ENCODE results near the gene CNN1.
A peak's percentile ranks its signal among the peaks of the same experiment; 100 is the strongest.

Gene CNN1

GRCh38 chr19:11594084-11594483 lies 55.4 kb downstream of the CNN1 start:
- peaks cover 14% of the 10 kb centered on the region for H4K20me1 ChIP-seq (ENCODE audit: insufficient read depth, low read length, poor library complexity, severe bottlenecking)

GRCh38 chr19:11596156-11596555 lies 57.5 kb downstream of the CNN1 start:
- no peaks in the 10 kb centered on the region for H3K9me2 ChIP-seq (replicated peaks; ENCODE audit: low read depth, low read length)
- H3F3A ChIP-seq (ENCODE audit: low read depth), result no peaks in the 10 kb centered on the region
- peak overlapping the region; percentile 65 for H3K4me2 ChIP-seq (ENCODE audit: low read depth, low read length, poor library complexity, severe bottlenecking)
- H3K36me3 ChIP-seq (ENCODE audit: insufficient read depth, low read length), result no peaks in the 10 kb centered on the region
- TF ChIP-seq CTCF (conservative IDR thresholded peaks at IDR 0.05; ENCODE audit: low read length) (no peak), EZH2phosphoT487 (IDR thresholded peaks at IDR 0.05; ENCODE audit: borderline replicate concordance) (no peak)
- no peak overlapping the region for H3K9ac ChIP-seq (ENCODE audit: low read depth, low read length, poor library complexity, severe bottlenecking)
- H4K20me1 ChIP-seq (ENCODE audit: insufficient read depth, low read length, poor library complexity, severe bottlenecking), result peaks cover 33% of the 10 kb centered on the region
- H3K9me3 ChIP-seq (ENCODE audit: insufficient read depth, low read depth, low read length), result no peaks in the 10 kb centered on the region
- H2AFZ ChIP-seq (ENCODE audit: low read length), result no peak overlapping the region
- no peaks in the 10 kb centered on the region for H3K27me3 ChIP-seq (ENCODE audit: insufficient read depth, low read length, poor library complexity, severe bottlenecking)
- H3K4me1 ChIP-seq (ENCODE audit: insufficient read depth, low read length, poor library complexity, severe bottlenecking), result peaks cover 39% of the 10 kb centered on the region
- peaks cover 38% of the 10 kb centered on the region for H3K79me2 ChIP-seq (ENCODE audit: insufficient read depth, low read length)
- no peak overlapping the region for H3K4me3 ChIP-seq (ENCODE audit: low read length, poor library complexity, severe bottlenecking)

More at GRCh38 chr19:11594084-11594483, 55.4 kb downstream of the CNN1 start:
- H3F3A ChIP-seq (ENCODE audit: low read depth), result no peaks in the 10 kb centered on the region
- H3K36me3 ChIP-seq (ENCODE audit: insufficient read depth, low read length), result no peaks in the 10 kb centered on the region
- no peaks in the 10 kb centered on the region for H3K27me3 ChIP-seq (ENCODE audit: insufficient read depth, low read length, poor library complexity, severe bottlenecking)
- H3K4me3 ChIP-seq (ENCODE audit: low read length, poor library complexity, severe bottlenecking), result no peak overlapping the region
- H3K9me2 ChIP-seq (replicated peaks; ENCODE audit: low read depth, low read length), result no peaks in the 10 kb centered on the region
- H3K9ac ChIP-seq (ENCODE audit: low read depth, low read length, poor library complexity, severe bottlenecking), result no peak overlapping the region
- H2AFZ ChIP-seq (ENCODE audit: low read length), result 0 out of 2 replicates have a peak overlapping the region, but pooled peaks have one; percentile 49
- no peak overlapping the region for H3K4me2 ChIP-seq (ENCODE audit: low read depth, low read length, poor library complexity, severe bottlenecking)
- peaks cover 17% of the 10 kb centered on the region for H3K79me2 ChIP-seq (ENCODE audit: insufficient read depth, low read length)
- peaks cover 22% of the 10 kb centered on the region for H3K4me1 ChIP-seq (ENCODE audit: insufficient read depth, low read length, poor library complexity, severe bottlenecking)
- TF ChIP-seq EZH2phosphoT487 (IDR thresholded peaks at IDR 0.05; ENCODE audit: borderline replicate concordance) (no peak), CTCF (conservative IDR thresholded peaks at IDR 0.05; ENCODE audit: low read length) (no peak)
- H3K9me3 ChIP-seq (ENCODE audit: insufficient read depth, low read depth, low read length), result no peaks in the 10 kb centered on the region

- peaks cover 50% of the 10 kb centered on the region for H3K79me2 ChIP-seq (ENCODE audit: insufficient read depth, low read length)
- peak within 1 kb of the TSS; percentile 85 for H2AFZ ChIP-seq (ENCODE audit: low read length)
- H3K27me3 ChIP-seq (ENCODE audit: insufficient read depth, low read length, poor library complexity, severe bottlenecking), result no peaks in the 10 kb centered on the region
- peak within 1 kb of the TSS; percentile 90 for H3K4me3 ChIP-seq (ENCODE audit: low read length, poor library complexity, severe bottlenecking)
- TF ChIP-seq CTCF (conservative IDR thresholded peaks at IDR 0.05; ENCODE audit: low read length), result no peak; the same call in 1 of the 2 replicates
- no peak for TF ChIP-seq EZH2phosphoT487 (IDR thresholded peaks at IDR 0.05; ENCODE audit: borderline replicate concordance)
- H4K20me1 ChIP-seq (ENCODE audit: insufficient read depth, low read length, poor library complexity, severe bottlenecking), result peaks cover 44% of the 10 kb centered on the region
- peaks cover 39% of the 10 kb centered on the region for H3K4me1 ChIP-seq (ENCODE audit: insufficient read depth, low read length, poor library complexity, severe bottlenecking)
- H3F3A ChIP-seq (ENCODE audit: low read depth), result no peaks in the 10 kb centered on the region
- H3K36me3 ChIP-seq (ENCODE audit: insufficient read depth, low read length), result no peaks in the 10 kb centered on the region
- H3K4me2 ChIP-seq (ENCODE audit: low read depth, low read length, poor library complexity, severe bottlenecking), result peak within 1 kb of the TSS; percentile 95
- no peaks in the 10 kb centered on the region for H3K9me3 ChIP-seq (ENCODE audit: insufficient read depth, low read depth, low read length)
- H3K9ac ChIP-seq (ENCODE audit: low read depth, low read length, poor library complexity, severe bottlenecking), result peak within 1 kb of the TSS; percentile 91
- H3K9me2 ChIP-seq (replicated peaks; ENCODE audit: low read depth, low read length), result no peaks in the 10 kb centered on the region
Measured at GRCh38 chr19:11597202-11598102, 58.8 kb downstream of the CNN1 start, which contains the start of gene ZNF627. TSS of gene ZNF627 (plus strand) at chr19:11597483. CDS start at chr19:11597628, 145 bp downstream.

Measured in Loucy (cell line).